GM19463 (cell line): ENCODE results near the gene PAQR7.

Source experiments
- ATAC-seq: cut with Tn5 transposase; IDR thresholded peaks from one replicate; pipeline ENCODE4 v1.9.1; 2021; ENCODE audit warnings: mild to moderate bottlenecking, moderate library complexity; ENCODE audit not compliant: unreplicated experiment

PAQR7 gene

GRCh38 chr1:25874635-25875153, 814 bp downstream of the PAQR7 start:
- no peak for ATAC-seq

- ATAC-seq, result no peak
These were observed 1.3 kb downstream of the PAQR7 start for GRCh38 chr1:25874209-25874608.

GRCh38 chr1:25873120-25873519, 2.4 kb downstream of the PAQR7 start:
- no peak for ATAC-seq

GRCh38 chr1:25872713-25873112, 2.8 kb downstream of the PAQR7 start:
- no peak for ATAC-seq

GRCh38 chr1:25871704-25872494, 3.6 kb downstream of the PAQR7 start:
- ATAC-seq, result no peak

- no peak for ATAC-seq
These were observed 4.3 kb downstream of the PAQR7 start for GRCh38 chr1:25871086-25871703.

- no peak for ATAC-seq
These were observed 4.9 kb downstream of the PAQR7 start for GRCh38 chr1:25870614-25871013.

GRCh38 chr1:25869909-25870606, 5.5 kb downstream of the PAQR7 start:
- ATAC-seq, result no peak

GRCh38 chr1:25867210-25867991, 8.1 kb downstream of the PAQR7 start:
- no peak for ATAC-seq

GRCh38 chr1:25866288-25866687, 9.2 kb downstream of the PAQR7 start:
- no peak for ATAC-seq

GRCh38 chr1:25864434-25864833, 11.1 kb downstream of the PAQR7 start:
- no peak for ATAC-seq

- no peak for ATAC-seq
These were observed 11.8 kb downstream of the PAQR7 start for GRCh38 chr1:25863486-25864262.

- no peak for ATAC-seq
These were observed 12.6 kb downstream of the PAQR7 start for GRCh38 chr1:25862785-25863485.

GRCh38 chr1:25861316-25862286, 13.9 kb downstream of the PAQR7 start:
- no peak for ATAC-seq

GRCh38 chr1:25858906-25859789, 16.4 kb downstream of the PAQR7 start, which contains the start of gene AUNIP:
Gene AUNIP (minus strand): TSS chr1:25859457. CDS start chr1:25859357, 100 bp downstream.
- peak; percentile 92 for ATAC-seq

- ATAC-seq, result no peak
These were observed 17.0 kb downstream of the PAQR7 start for GRCh38 chr1:25858494-25858893.

GRCh38 chr1:25856856-25857255, 18.7 kb downstream of the PAQR7 start:
- ATAC-seq, result no peak
